Ovary (tissue), 9 donors: ENCODE data around the gene CARD9. TPM values are rescaled to one million over a fixed set of nuclear protein-coding genes. Genes with fewer than 3 reads are reported as not detected.

Experiments used
- DNase-seq, 5 donors: peaks; one replicate each; pipeline ENCODE4 v3.0.0-alpha.2; 2019 to 2020
- H3K27ac ChIP-seq, 2 donors: fragments of 200-600 bp; one replicate each; pipeline versions ENCODE4 v1.5.1 to v1.8.0; 2019 to 2022
- H3K27me3 ChIP-seq: fragments of 200-600 bp; one replicate; pipeline ENCODE4 v1.8.0; 2022
- H3K36me3 ChIP-seq: fragments of 200-600 bp; sonication (generic); one replicate; pipeline ENCODE4 v1.5.1; 2019
- H3K4me1 ChIP-seq: one replicate; pipeline ENCODE4 v1.8.1; 2013; ENCODE audit warnings: mild to moderate bottlenecking, moderate library complexity; ENCODE audit not compliant: insufficient read depth
- H3K4me3 ChIP-seq: fragments of 200-600 bp; sonication (generic); one replicate; pipeline ENCODE4 v1.5.1; 2017
- H3K9me3 ChIP-seq, 2 donors: fragments of 200-600 bp in 1 of 2; sonication (generic) in 1 of 2; one replicate each; pipeline versions ENCODE4 v1.5.1 to v1.8.1; 2013 to 2019; ENCODE audit warnings: mild to moderate bottlenecking in 1 of 2, moderate library complexity in 1 of 2
- CTCF ChIP-seq, 3 donors: fragments of 450-650 bp in 2 of 3; fragments of 200-600 bp in 1 of 3; IDR thresholded peaks; one replicate each; pipeline versions ENCODE4 v1.5.1 to v1.8.0; 2016 to 2022; ENCODE audit warnings: antibody characterized with exemption in 3 of 3, mild to moderate bottlenecking in 1 of 3
- EP300 ChIP-seq: sonication (generic); formaldehyde crosslinking; IDR thresholded peaks from one replicate; pipeline ENCODE4 v1.6.1; 2017; ENCODE audit warnings: antibody characterized with exemption
- POLR2A ChIP-seq: fragments of 450-650 bp; IDR thresholded peaks from one replicate; pipeline ENCODE4 v1.6.1; 2017; ENCODE audit warnings: antibody characterized with exemption, mild to moderate bottlenecking, moderate library complexity
- WGBS, 3 donors: extraction: QIAGEN DNeasy Blood & Tissue Kit in 1 of 3; methylation state at CpG; one replicate each; pipeline versions ENCODE4 v1.1.5 to v1.1.7; 2013 to 2017; 5-methylcytosine and 5-hydroxymethylcytosine counted together
- intact Hi-C, 4 donors: fragments of 100-400 bp; cut with DNase I; formaldehyde crosslinking; loops; one replicate each; pipeline versions ENCODE4 v1.11.0 to v1.15.1; 2022 to 2023
- polyA plus RNA-seq, 2 donors: library from polyadenylated mRNA; stranded (reverse); fragments of 200-250 nt in 1 of 2; fragments of 350-450 nt in 1 of 2; fragmentation: Illumina TruSeq in 1 of 2; extraction: RNeasy Lipid Tissue Mini Kit (QIAGEN cat#74804) in 1 of 2; gene quantifications; one replicate each; pipeline ENCODE4 v1.2.3, GENCODE V29; 2013 to 2014
- total RNA-seq, 7 donors: library from RNA; depleted of rRNA in 2 of 7; stranded (reverse); fragments of >200 nt in 2 of 7; fragmentation: NEBNext Ultra II Directional in 3 of 7; extraction: Animal tissue kit (Norgen Biotek cat#: 25700) in 3 of 7; gene quantifications; one replicate each; pipeline versions ENCODE4 v1.1.0 to v1.2.4, GENCODE V29; 2016 to 2023
- donor health status: DM: no; HTN: no; CAD: no; lungs with moderate emphysema.
- donor health status: DM: no; HTN: no; CAD: no.
- donor health status: Bipolar disorder and iron deficiency.
- donor health status: DM: yes; HTN: yes; CAD: no.
- donor health status: DM: no; HTN: no; CAD: no.
- donor health status: DM: yes; HTN: yes; CAD: no.

The CARD9 gene
- total and polyA plus RNA-seq, 9 donors = 0.48 to 3.5 (median 1.1) TPM; not detected in 1

- TF ChIP-seq CTCF (IDR thresholded peaks at IDR 0.05) = no peak
- no peak for TF ChIP-seq POLR2A
- H3K36me3 ChIP-seq = no peaks in the 10 kb centered on the region
- no peaks in the 10 kb centered on the region for H3K4me1 ChIP-seq
- no peak overlapping the region for H3K4me3 ChIP-seq
- H3K27ac ChIP-seq = no peak overlapping the region
- 89 to 93% (median 90%) methylated on average over 38 to 48 of the region's 48 CpGs for WGBS, 3 donors
- intact Hi-C loops = no loop called here
- no peaks in the 10 kb centered on the region for H3K27me3 ChIP-seq
- H3K9me3 ChIP-seq = no peaks in the 10 kb centered on the region
- no peak for DNase-seq
These were observed 45.0 kb upstream of the CARD9 start for GRCh38 chr9:136418182-136419091.

GRCh38 chr9:136416914-136417313 lies 43.4 kb upstream of the CARD9 start:
- Histone ChIP-seq H3K9me3 (no peaks in the 10 kb centered on the region), H3K4me1 (no peaks in the 10 kb centered on the region), H3K4me3 (no peak overlapping the region), H3K27ac (no peak overlapping the region), H3K27me3 (no peaks in the 10 kb centered on the region), H3K36me3 (no peaks in the 10 kb centered on the region)
- TF ChIP-seq POLR2A (no peak), EP300 (no peak), CTCF (IDR thresholded peaks at IDR 0.05) (no peak)
- DNase-seq = no peak
- 81 to 88% (median 86%) methylated on average over 19 of the region's 19 CpGs for WGBS, 3 donors
- intact Hi-C loops = no loop called here

GRCh38 chr9:136416427-136416826 lies 43.0 kb upstream of the CARD9 start:
- intact Hi-C loops = no loop called here
- no peak overlapping the region for H3K4me3 ChIP-seq
- no peak overlapping the region for H3K27ac ChIP-seq
- TF ChIP-seq EP300 (no peak), POLR2A (no peak), CTCF (IDR thresholded peaks at IDR 0.05) (no peak)
- no peaks in the 10 kb centered on the region for H3K9me3 ChIP-seq
- 91 to 94% (median 93%) methylated on average over 8 of the region's 8 CpGs for WGBS, 3 donors
- H3K36me3 ChIP-seq = no peaks in the 10 kb centered on the region
- DNase-seq = no peak
- no peaks in the 10 kb centered on the region for H3K4me1 ChIP-seq
- no peaks in the 10 kb centered on the region for H3K27me3 ChIP-seq

- no peak for TF ChIP-seq EP300
- TF ChIP-seq POLR2A = no peak
- no peak for TF ChIP-seq CTCF (IDR thresholded peaks at IDR 0.05)
- H3K4me3 ChIP-seq = no peak overlapping the region
- intact Hi-C loops = no loop called here
- H3K27me3 ChIP-seq = no peaks in the 10 kb centered on the region
- peaks cover 2% of the 10 kb centered on the region for H3K4me1 ChIP-seq
- no peaks in the 10 kb centered on the region for H3K9me3 ChIP-seq
- no peak overlapping the region for H3K27ac ChIP-seq
- no peaks in the 10 kb centered on the region for H3K36me3 ChIP-seq
- WGBS, 3 donors = 44 to 49% (median 46%) methylated on average over 9 of the region's 9 CpGs
- DNase-seq = no peak
These were observed 39.5 kb upstream of the CARD9 start for GRCh38 chr9:136412962-136413361.
